Activated CD4-positive, CD25-positive, alpha-beta regulatory T cell (primary cell): ENCODE data around the gene KLF7.

Source experiments
- DNase-seq, 4 experiments: peaks; one replicate each; lab custom pipeline; 2025; lab: John Stamatoyannopoulos, UW

KLF7 gene

GRCh38 chr2:207123776-207124391 is 41.9 kb downstream of the KLF7 start:
- DNase-seq: no peak

- DNase-seq: peak in 2 of 4 experiments; percentile 16 to 26
Observed at GRCh38 chr2:207123335-207123744, 42.4 kb downstream of the KLF7 start.

GRCh38 chr2:207122651-207123334 is 43.0 kb downstream of the KLF7 start:
- DNase-seq: no peak

GRCh38 chr2:207121784-207122183 is 44.0 kb downstream of the KLF7 start:
- no peak for DNase-seq

GRCh38 chr2:207119048-207119447 is 46.7 kb downstream of the KLF7 start:
- no peak for DNase-seq

- DNase-seq: no peak
Observed at GRCh38 chr2:207117668-207118067, 48.1 kb downstream of the KLF7 start.

- no peak for DNase-seq
Observed at GRCh38 chr2:207115715-207116364, 49.9 kb downstream of the KLF7 start.

GRCh38 chr2:207113414-207113813 is 52.3 kb downstream of the KLF7 start:
- no peak for DNase-seq

GRCh38 chr2:207112785-207113184 is 53.0 kb downstream of the KLF7 start:
- no peak for DNase-seq

- no peak for DNase-seq
Observed at GRCh38 chr2:207112383-207112782, 53.4 kb downstream of the KLF7 start.

GRCh38 chr2:207111757-207112156 is 54.0 kb downstream of the KLF7 start:
- no peak for DNase-seq

- DNase-seq: no peak
Observed at GRCh38 chr2:207110715-207111114, 55.0 kb downstream of the KLF7 start.

- no peak for DNase-seq
Observed at GRCh38 chr2:207110310-207110709, 55.4 kb downstream of the KLF7 start.

GRCh38 chr2:207109768-207110167 is 56.0 kb downstream of the KLF7 start:
- no peak for DNase-seq

GRCh38 chr2:207108440-207108839 is 57.3 kb downstream of the KLF7 start:
- no peak for DNase-seq

GRCh38 chr2:207107551-207107950 is 58.2 kb downstream of the KLF7 start:
- DNase-seq: no peak

- DNase-seq: no peak
Observed at GRCh38 chr2:207107131-207107530, 58.6 kb downstream of the KLF7 start.

- no peak for DNase-seq
Observed at GRCh38 chr2:207103132-207103531, 62.6 kb downstream of the KLF7 start.

GRCh38 chr2:207101984-207102383 is 63.8 kb downstream of the KLF7 start:
- no peak for DNase-seq

- DNase-seq: no peak
Observed at GRCh38 chr2:207097278-207097677, 68.5 kb downstream of the KLF7 start.

GRCh38 chr2:207095963-207096362 is 69.8 kb downstream of the KLF7 start:
- DNase-seq: no peak

GRCh38 chr2:207093234-207093633 is 72.5 kb downstream of the KLF7 start:
- no peak for DNase-seq

- no peak for DNase-seq
Observed at GRCh38 chr2:207092818-207093217, 72.9 kb downstream of the KLF7 start.
